ENCODE data around the gene ATXN7L1. TPM values are rescaled to one million over a fixed set of nuclear protein-coding genes. Genes with fewer than 3 reads are reported as not detected.

ATXN7L1 gene
- total and polyA plus RNA-seq, 2 donors (not counting 1 experiment from before 2014, with no cell fraction given) = 7.1 to 40.6 TPM

DNA sequence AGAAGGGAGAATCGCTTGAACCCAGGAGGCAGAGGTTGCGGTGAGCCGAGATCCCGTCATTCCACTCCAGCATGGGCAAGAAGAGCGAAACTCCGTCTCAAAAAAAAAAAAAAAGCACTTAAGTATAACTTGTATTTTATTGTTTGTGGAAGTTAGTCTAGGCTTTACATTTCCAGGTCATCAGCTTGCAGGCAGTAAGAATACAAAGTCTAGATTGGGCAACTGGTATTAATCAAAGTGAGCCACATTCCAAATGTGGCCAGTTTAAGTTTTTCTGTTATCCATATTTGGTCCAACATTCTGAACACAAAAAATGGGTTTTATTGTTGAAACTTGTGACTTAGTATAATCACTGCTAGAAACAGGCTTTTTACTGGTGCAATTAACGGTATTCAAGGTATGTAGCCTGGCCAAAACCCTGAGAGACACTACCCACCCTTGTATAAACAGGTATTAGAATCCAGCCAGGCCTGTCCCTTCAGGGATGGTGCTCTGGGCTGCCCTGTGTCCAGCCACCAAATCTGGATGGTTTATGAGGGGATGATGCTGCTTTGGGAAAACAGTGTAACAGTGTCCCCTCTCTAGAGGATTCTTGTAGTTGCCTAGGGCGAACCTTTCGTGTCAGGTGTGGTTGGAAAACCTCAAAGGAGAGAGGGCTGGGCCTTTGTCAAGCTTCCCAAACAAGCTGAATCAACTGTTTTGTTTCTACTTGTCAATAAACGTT is 173.0 kb downstream of the ATXN7L1 start:
- no peak overlapping the region for H3K4me2 ChIP-seq (replicated peaks; ENCODE audit: low read depth, low read length, poor library complexity, severe bottlenecking)
- intact Hi-C loops (cut with micrococcal nuclease) = no loop called here
- no peaks in the 10 kb centered on the region for H3K4me1 ChIP-seq (ENCODE audit: control insufficient read depth in 2 of 2, insufficient read depth in 2 of 2, low read length in 2 of 2)
- POLR2A ChIA-PET = no interaction called here
- no peaks in the 10 kb centered on the region for H3K27me3 ChIP-seq (replicated peaks in 1 of 4; ENCODE audit: control extremely low read depth in 1 of 4, control insufficient read depth in 3 of 4, insufficient read depth in 4 of 4, low read length in 3 of 4)
- no peak for DNase-seq
- H3K79me2 ChIP-seq (ENCODE audit: control insufficient read depth, insufficient read depth, low read length) = no peaks in the 10 kb centered on the region
- H3K4me3 ChIP-seq (ENCODE audit: control extremely low read depth in 1 of 5, extremely low read depth in 1 of 5, insufficient read depth in 1 of 5, low read depth in 2 of 5, low read length in 4 of 5) = no peak overlapping the region
- H3K36me3 ChIP-seq (replicated peaks in 1 of 2; ENCODE audit: control extremely low read depth in 1 of 2, control insufficient read depth in 1 of 2, extremely low read depth in 1 of 2, insufficient read depth in 2 of 2, low read length in 1 of 2) = no peaks in the 10 kb centered on the region
- no peak overlapping the region for H3K9ac ChIP-seq (ENCODE audit: low read length)
- H3K27ac ChIP-seq (ENCODE audit: low read length in 2 of 2) = no peak overlapping the region
- peaks cover 5% of the 10 kb centered on the region for H3K4me1 Mint-ChIP-seq
- no peaks in the 10 kb centered on the region for H3K9me3 Mint-ChIP-seq (ENCODE audit: insufficient read depth)
- H2AFZ ChIP-seq (ENCODE audit: insufficient read depth, low read depth, low read length, poor library complexity, severe bottlenecking) = no peak overlapping the region
- H3K4me3 Mint-ChIP-seq = no peak overlapping the region
- no peak for ATAC-seq (ENCODE audit: low read depth)
- no peaks in the 10 kb centered on the region for H4K20me1 ChIP-seq (ENCODE audit: control insufficient read depth, insufficient read depth, low read length, poor library complexity, severe bottlenecking)
- TF ChIP-seq, protein P1, sequence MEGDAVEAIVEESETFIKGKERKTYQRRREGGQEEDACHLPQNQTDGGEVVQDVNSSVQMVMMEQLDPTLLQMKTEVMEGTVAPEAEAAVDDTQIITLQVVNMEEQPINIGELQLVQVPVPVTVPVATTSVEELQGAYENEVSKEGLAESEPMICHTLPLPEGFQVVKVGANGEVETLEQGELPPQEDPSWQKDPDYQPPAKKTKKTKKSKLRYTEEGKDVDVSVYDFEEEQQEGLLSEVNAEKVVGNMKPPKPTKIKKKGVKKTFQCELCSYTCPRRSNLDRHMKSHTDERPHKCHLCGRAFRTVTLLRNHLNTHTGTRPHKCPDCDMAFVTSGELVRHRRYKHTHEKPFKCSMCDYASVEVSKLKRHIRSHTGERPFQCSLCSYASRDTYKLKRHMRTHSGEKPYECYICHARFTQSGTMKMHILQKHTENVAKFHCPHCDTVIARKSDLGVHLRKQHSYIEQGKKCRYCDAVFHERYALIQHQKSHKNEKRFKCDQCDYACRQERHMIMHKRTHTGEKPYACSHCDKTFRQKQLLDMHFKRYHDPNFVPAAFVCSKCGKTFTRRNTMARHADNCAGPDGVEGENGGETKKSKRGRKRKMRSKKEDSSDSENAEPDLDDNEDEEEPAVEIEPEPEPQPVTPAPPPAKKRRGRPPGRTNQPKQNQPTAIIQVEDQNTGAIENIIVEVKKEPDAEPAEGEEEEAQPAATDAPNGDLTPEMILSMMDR (IDR thresholded peaks at IDR 0.05) = no peak
- no peak for TF ChIP-seq EZH2 (IDR thresholded peaks at IDR 0.05; ENCODE audit: borderline replicate concordance, insufficient read depth, low read depth, low read length, poor library complexity, severe bottlenecking)
- 97% methylated on average over 3 of the region's 10 CpGs for WGBS (ENCODE audit: insufficient coverage)
- no peaks in the 10 kb centered on the region for H3K9me3 ChIP-seq (ENCODE audit: control extremely low read depth in 1 of 3, control insufficient read depth in 2 of 3, insufficient read depth in 1 of 3, low read length in 2 of 3)
- CTCF ChIA-PET = interaction anchor here (0.5 to 1.4 kb wide), 3 partner anchors 46 to 784 kb away, joined by 3 to 6 read pairs (median 4); no protein-coding TSS in a partner anchor
- peaks cover 5% of the 10 kb centered on the region for H3K27me3 Mint-ChIP-seq
- no peak overlapping the region for H3K27ac Mint-ChIP-seq

DNA sequence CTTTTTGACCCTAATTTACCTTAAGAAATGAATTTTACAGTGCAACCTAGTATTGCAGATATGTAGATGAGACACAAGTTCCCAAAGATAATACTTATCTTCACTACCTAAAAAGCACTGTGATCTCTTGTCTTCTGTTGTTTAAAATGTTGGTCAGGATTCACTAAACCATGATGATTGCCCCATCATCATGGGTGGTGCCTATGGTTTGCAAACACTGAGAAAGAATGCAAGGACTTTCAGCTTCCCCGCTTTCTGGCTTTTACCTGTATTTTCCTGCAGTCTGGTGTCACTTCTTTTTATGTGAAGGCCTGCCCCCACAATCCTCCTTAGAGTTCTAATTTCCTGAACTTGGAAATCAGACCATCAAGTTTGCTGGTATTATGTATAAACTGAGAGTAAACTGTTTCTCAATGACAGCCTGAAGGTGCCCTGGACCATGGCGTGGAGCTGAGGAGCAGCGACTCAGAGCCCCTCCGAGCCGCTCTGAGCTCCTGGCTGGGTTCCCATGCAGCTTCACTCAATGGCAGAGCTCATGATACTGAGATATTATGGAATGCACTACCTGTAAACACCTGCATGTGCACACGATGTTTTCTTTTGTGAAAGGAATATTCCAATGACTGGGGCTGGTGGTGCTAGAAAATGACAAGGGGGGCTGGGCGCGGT is 176.7 kb downstream of the ATXN7L1 start:
- intact Hi-C loops (cut with micrococcal nuclease) = loop anchor here (10.0 kb wide), 1 partner anchor 45 kb away; no protein-coding TSS in a partner anchor
- H3K9me3 Mint-ChIP-seq (ENCODE audit: insufficient read depth) = peaks cover 4% of the 10 kb centered on the region
- Histone ChIP-seq H3K27ac (ENCODE audit: low read length in 2 of 2) (no peak overlapping the region), H4K20me1 (ENCODE audit: control insufficient read depth, insufficient read depth, low read length, poor library complexity, severe bottlenecking) (no peaks in the 10 kb centered on the region), H3K9me3 (ENCODE audit: control extremely low read depth in 1 of 3, control insufficient read depth in 2 of 3, insufficient read depth in 1 of 3, low read length in 2 of 3) (peaks cover 0 to 9% (median 0%) of the 10 kb centered on the region in 3 donors), H3K4me3 (ENCODE audit: control extremely low read depth in 1 of 5, extremely low read depth in 1 of 5, insufficient read depth in 1 of 5, low read depth in 2 of 5, low read length in 4 of 5) (no peak overlapping the region), H3K4me1 (ENCODE audit: control insufficient read depth in 2 of 2, insufficient read depth in 2 of 2, low read length in 2 of 2) (no peaks in the 10 kb centered on the region), H3K9ac (ENCODE audit: low read length) (no peak overlapping the region), H3K79me2 (ENCODE audit: control insufficient read depth, insufficient read depth, low read length) (no peaks in the 10 kb centered on the region), H3K27me3 (replicated peaks in 1 of 4; ENCODE audit: control extremely low read depth in 1 of 4, control insufficient read depth in 3 of 4, insufficient read depth in 4 of 4, low read length in 3 of 4) (no peaks in the 10 kb centered on the region), H3K36me3 (replicated peaks in 1 of 2; ENCODE audit: control extremely low read depth in 1 of 2, control insufficient read depth in 1 of 2, extremely low read depth in 1 of 2, insufficient read depth in 2 of 2, low read length in 1 of 2) (no peaks in the 10 kb centered on the region), H3K4me2 (replicated peaks; ENCODE audit: low read depth, low read length, poor library complexity, severe bottlenecking) (no peak overlapping the region), H2AFZ (ENCODE audit: insufficient read depth, low read depth, low read length, poor library complexity, severe bottlenecking) (no peak overlapping the region)
- POLR2A ChIA-PET = no interaction called here
- H3K4me1 Mint-ChIP-seq = no peaks in the 10 kb centered on the region
- CTCF ChIA-PET = interaction anchor here (0.6 kb wide), 1 partner anchor 264 kb away, joined by 3 read pairs; no protein-coding TSS in a partner anchor
- ATAC-seq (ENCODE audit: low read depth) (no peak), DNase-seq (no peak)
- H3K4me3 Mint-ChIP-seq = no peak overlapping the region
- WGBS (ENCODE audit: insufficient coverage) = 100% methylated on average over 8 of the region's 8 CpGs
- H3K27me3 Mint-ChIP-seq = no peaks in the 10 kb centered on the region
- H3K27ac Mint-ChIP-seq = no peak overlapping the region
- no peak for TF ChIP-seq EZH2 (IDR thresholded peaks at IDR 0.05; ENCODE audit: borderline replicate concordance, insufficient read depth, low read depth, low read length, poor library complexity, severe bottlenecking)
- TF ChIP-seq, protein P1 (IDR thresholded peaks at IDR 0.05) = no peak
